Measurements from ENCODE around the gene NR3C2.

NR3C2 gene

GRCh38 chr4:148077581-148077980, 364.6 kb downstream of the NR3C2 start:
- DNase-seq (ENCODE audit: low read depth in 2 of 2): no peak

GRCh38 chr4:148076964-148077363, 365.2 kb downstream of the NR3C2 start:
- DNase-seq (ENCODE audit: low read depth in 2 of 2): no peak

GRCh38 chr4:148075438-148075837, 366.8 kb downstream of the NR3C2 start:
- no peak for DNase-seq (ENCODE audit: low read depth in 2 of 2)

GRCh38 chr4:148074462-148074861, 367.8 kb downstream of the NR3C2 start:
- no peak for DNase-seq (ENCODE audit: low read depth in 2 of 2)

- DNase-seq (ENCODE audit: low read depth in 2 of 2): no peak
Observed at GRCh38 chr4:148073349-148073748, 368.9 kb downstream of the NR3C2 start.

GRCh38 chr4:148072789-148073188, 369.4 kb downstream of the NR3C2 start:
- no peak for DNase-seq (ENCODE audit: low read depth in 2 of 2)

- no peak for DNase-seq (ENCODE audit: low read depth in 2 of 2)
Observed at GRCh38 chr4:148071009-148071408, 371.2 kb downstream of the NR3C2 start.

- no peak for DNase-seq (ENCODE audit: low read depth in 2 of 2)
Observed at GRCh38 chr4:148069895-148070178, 372.4 kb downstream of the NR3C2 start.

GRCh38 chr4:148069086-148069894, 372.9 kb downstream of the NR3C2 start:
- no peak for DNase-seq (ENCODE audit: low read depth in 2 of 2)

- DNase-seq (ENCODE audit: low read depth in 2 of 2): no peak
Observed at GRCh38 chr4:148068065-148068911, 373.9 kb downstream of the NR3C2 start.

- no peak for DNase-seq (ENCODE audit: low read depth in 2 of 2)
Observed at GRCh38 chr4:148067301-148067916, 374.8 kb downstream of the NR3C2 start.

- no peak for DNase-seq (ENCODE audit: low read depth in 2 of 2)
Observed at GRCh38 chr4:148065075-148065474, 377.1 kb downstream of the NR3C2 start.

GRCh38 chr4:148064451-148064850, 377.8 kb downstream of the NR3C2 start:
- no peak for DNase-seq (ENCODE audit: low read depth in 2 of 2)

GRCh38 chr4:148062301-148062950, 379.8 kb downstream of the NR3C2 start:
- no peak for DNase-seq (ENCODE audit: low read depth in 2 of 2)

- no peak for DNase-seq (ENCODE audit: low read depth in 2 of 2)
Observed at GRCh38 chr4:148061795-148062194, 380.4 kb downstream of the NR3C2 start.

GRCh38 chr4:148061141-148061481, 381.1 kb downstream of the NR3C2 start:
- DNase-seq (ENCODE audit: low read depth in 2 of 2): no peak

GRCh38 chr4:148060264-148061140, 381.7 kb downstream of the NR3C2 start:
- no peak for DNase-seq (ENCODE audit: low read depth in 2 of 2)

- DNase-seq (ENCODE audit: low read depth in 2 of 2): no peak
Observed at GRCh38 chr4:148059617-148060180, 382.5 kb downstream of the NR3C2 start.

- no peak for DNase-seq (ENCODE audit: low read depth in 2 of 2)
Observed at GRCh38 chr4:148057984-148058859, 384.0 kb downstream of the NR3C2 start.

- no peak for DNase-seq (ENCODE audit: low read depth in 2 of 2)
Observed at GRCh38 chr4:148057516-148057915, 384.7 kb downstream of the NR3C2 start.

All from stimulated activated CD8-positive, alpha-beta memory T cell treated with anti-CD3 and anti-CD28 coated beads, Interleukin-2, amount 100 ng/mL, for 48 hours (primary cell).